Activated T-cell treated with anti-CD3 and anti-CD28 coated beads for 4 hours (primary cell): Measurements from ENCODE around the gene KMO.

Experiments
- DNase-seq: peaks from one replicate; pipeline ENCODE4 v3.0.0-alpha.2; 2020

KMO gene

DNA sequence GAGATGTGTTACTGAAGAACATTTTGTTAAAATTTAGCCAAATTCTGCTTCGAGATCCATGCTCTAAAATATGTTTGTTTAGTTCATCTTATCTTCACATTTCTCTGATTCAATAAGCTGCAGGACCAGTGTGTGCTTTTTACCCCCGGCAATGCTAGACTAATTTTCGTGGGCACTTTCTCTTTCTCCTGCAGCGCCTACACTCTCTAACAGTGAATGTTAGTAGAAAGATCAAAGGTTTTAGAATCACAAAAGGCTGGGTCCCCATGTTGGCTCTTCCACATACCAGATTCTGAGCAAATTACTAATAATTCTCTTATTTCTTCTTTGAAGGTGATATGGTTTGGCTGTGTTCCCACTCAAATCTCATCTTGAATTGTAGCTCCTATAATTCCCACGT, 99.5 kb downstream of the KMO start:
- DNase-seq = no peak

DNA sequence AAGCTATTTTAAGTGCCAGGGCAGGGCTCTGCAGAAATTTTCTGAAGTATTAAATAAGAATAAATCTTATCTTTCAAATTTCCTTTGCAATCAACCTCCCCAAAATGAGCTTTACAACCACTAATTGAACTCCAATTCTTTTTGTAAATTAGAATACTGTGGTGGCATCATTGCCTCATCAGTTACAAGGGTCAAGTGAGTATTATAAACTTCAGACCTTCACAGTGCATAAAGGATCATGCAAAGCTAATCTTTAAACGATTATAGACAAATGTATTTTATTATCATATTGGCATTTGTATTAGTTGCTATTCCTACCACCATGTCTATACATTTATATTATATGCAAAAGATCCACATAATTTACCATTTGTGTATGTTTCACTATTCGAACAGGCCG, 100.8 kb downstream of the KMO start:
- DNase-seq = no peak

DNA sequence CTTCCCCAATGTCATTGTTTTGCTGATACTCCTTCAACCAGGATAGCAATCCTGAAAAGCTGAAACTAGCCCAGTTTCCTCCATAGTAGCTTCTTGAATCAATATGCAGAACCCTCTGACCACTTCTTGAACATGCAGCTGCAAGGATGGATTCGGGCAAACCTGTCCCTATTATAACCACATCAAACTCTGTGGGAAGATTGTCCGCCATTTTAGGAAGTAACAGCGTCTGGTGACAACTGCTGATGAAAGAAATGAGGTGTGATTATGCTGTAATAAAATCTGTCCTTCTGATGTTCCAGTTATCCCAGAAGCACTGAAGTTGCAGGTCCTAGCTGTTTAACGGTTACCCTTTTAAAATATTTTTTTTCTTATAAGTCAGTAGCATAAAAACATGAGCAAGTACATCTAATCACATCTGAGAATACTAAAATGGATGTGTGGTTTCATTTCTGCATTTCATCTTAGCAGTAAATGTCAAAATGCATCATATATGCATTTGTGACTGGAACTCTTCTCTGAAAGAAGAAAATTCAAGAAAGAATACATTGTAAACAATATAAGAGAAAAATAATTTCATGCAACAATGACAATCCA, 103.5 kb downstream of the KMO start:
- DNase-seq = no peak

DNA sequence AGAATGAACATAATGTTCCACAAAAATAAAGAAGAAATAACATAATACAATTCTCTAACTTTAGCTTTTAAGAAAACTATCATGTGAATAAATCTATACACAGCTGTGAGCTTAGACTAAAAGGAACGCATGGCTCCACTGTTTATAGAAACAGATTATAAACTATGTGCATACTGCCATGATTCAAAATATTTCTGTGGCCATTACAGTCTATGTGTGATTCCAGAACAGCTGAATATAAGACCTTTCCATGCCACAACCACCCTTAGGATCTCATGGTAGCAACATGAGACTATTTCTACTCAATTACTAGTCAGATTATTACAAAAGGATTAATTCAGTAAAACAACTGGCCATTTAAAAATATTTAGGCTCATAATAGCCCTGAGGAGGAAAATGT, 104.1 kb downstream of the KMO start:
- no peak for DNase-seq

DNA sequence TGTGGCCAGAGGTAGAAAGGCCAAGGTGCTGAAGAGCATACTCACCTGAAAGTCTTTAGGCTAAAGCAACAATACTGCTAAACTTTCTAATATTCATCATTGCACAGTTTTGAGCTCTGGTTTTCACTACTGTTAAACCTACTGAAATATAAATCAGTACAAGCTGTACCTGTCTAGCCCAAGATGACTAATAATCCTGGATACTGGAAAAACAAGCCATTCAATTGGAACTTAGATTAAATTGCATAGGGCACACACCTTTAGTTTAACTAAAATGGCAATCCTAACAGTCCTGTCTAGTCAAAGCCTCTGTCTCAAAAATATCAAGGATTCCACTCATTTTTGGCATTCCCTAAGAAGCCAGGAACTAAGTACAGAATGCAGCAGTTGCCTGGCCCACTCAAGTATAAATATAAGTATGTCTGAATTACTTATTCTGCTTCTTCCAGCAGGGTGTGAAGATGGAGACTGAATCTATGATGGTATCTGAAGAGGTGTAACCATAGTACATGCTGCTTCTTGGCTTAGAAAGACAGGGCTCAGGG, 104.9 kb downstream of the KMO start:
- DNase-seq = no peak

DNA sequence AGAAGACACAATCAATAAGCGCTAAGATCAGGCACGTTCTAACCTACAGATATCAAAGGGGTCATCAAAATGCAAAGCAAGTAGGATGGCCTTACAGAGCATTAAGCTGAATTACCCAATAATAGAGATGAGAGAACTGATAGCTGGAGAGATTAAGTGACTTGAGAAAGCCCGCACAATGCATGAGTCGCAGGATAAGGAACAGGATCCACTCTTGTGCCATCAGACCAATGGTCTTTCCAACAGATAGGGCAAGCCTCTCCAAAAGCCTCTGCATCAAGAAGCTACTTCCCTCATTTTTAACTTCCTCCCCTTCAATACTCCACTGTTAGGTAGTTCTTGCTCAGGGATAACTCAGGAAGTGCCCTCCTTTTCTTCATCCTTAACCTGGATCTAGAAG, 105.4 kb downstream of the KMO start:
- no peak for DNase-seq

DNA sequence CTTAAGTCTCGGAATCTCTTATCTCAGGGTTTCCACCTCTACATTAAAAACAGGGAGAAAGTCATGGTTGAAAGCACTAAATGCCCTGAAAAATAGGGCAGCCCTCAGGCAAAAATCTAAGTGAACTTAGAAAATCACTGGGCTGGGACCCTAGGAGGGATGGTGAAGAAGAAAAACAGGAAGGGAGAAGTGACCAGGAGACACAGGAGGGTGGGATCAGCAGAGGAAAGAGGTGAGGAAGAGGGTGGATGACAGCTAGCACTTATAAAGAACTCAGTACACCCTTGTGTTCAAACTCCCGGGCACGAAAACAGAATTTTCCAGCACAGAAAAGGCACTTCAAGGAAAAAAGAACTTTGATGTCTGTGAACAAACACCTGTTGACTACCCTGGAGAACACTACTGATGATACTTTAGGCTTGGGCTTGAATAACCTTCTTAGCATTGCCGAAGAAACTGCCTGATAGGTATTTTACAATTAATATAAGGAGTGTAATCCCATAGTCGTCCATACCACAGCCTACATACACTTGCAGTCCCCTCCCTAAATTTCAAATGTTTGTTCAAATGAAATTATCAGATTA, 106.0 kb downstream of the KMO start:
- no peak for DNase-seq

DNA sequence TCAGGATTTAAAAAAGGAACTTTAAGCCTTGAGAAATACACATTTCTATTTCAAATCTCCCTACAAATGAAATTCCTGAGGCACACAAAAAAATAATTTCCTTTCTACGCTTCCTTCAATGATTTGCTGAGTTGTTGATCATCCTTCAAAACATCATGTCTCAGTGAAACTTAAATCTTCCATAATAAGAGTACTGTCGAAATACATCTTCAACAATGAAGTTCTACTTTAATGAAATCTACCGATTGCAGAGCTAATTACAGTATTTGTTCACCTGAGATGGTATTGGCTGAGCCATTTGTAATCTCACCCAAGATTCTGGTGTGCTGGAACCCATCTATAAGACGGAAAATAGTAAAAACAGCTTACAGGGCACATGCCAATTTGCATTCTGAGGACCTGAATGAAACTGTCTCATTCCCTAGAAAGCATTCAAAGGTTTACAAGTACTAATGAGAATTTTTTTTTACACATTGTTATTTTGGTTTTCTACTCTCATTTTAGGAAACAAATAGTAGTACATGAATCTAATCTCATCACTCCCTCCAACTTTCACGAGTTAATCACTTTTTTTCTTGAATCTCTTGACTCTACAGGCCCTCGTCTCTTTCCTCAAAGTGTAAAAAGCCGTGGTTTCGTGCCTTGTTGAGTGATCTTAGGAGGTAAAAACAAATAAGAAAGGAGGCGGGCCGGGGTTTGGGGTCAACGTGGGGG, 106.9 kb downstream of the KMO start:
- no peak for DNase-seq

DNA sequence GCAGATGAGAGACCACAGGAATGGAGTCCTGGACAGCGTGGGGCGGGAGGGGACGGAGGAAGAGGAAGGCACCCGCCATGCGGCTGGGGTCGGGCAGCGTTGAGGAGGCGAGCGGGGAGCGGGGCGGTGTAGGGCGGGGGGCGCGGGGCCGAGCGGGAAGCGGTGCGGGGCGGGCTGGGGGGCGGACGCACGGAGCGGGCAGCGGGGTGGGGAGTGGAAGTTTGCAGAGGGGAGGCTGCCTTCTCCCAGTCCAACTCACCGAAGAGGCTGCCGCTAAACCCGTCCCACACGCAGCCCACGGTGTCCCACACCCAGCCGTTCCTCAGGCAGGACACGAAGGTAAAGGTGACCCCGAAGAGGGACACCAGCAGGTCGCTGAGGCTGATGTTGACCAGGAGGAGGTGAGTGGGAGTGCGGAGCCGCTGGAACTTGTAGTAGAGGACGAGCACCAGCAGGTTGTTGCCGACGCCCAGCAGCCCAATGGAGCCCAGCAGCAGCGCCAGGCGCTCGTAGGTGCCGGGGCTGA, 107.5 kb downstream of the KMO start:
- peak; percentile 6 for DNase-seq

DNA sequence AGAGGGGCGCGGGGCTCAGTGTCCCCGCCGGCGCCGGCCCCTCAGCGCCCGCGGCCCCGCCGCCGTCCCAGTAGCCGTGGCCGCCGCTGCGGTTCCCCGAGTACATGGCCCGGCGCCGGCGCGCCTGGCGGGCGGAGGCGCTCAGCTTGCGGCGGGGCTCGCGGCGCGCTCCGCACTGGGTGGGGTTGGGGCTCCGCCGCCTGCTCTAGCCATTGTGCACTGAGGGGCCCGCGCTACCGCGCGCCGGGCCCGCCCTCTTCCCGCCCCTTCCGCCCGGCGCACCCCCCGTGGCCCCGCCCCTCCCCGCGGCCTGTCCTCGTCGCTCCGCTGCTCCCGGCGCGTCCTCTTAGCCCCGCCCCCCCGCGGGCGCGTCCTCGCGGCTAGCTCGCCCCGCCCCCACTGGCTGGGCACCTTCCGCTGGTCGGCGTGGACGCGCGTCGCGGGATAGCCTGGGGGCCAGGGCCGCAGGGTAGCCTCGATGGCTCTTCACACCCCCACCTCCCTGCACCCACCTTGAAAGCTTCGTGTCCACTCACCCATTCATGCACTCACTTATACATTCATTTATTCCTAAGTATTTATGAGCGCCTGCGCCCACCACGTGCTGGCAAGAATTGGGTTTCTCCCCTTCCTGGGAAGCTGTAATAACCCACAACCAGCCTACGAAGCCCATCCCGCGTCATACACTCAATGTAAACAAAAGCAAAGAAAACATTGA, 108.1 kb downstream of the KMO start, which contains the start of the genes CHML and OPN3:
CHML (minus strand) TSS at position 221 of the 718 bp plus-strand sequence. CDS start 4,603 bp downstream, outside the sequence.
OPN3 (minus strand) TSS at position 221 of the 718 bp plus-strand sequence; CDS start at position 106, 115 bp downstream.
- DNase-seq = peak; percentile 88

DNA sequence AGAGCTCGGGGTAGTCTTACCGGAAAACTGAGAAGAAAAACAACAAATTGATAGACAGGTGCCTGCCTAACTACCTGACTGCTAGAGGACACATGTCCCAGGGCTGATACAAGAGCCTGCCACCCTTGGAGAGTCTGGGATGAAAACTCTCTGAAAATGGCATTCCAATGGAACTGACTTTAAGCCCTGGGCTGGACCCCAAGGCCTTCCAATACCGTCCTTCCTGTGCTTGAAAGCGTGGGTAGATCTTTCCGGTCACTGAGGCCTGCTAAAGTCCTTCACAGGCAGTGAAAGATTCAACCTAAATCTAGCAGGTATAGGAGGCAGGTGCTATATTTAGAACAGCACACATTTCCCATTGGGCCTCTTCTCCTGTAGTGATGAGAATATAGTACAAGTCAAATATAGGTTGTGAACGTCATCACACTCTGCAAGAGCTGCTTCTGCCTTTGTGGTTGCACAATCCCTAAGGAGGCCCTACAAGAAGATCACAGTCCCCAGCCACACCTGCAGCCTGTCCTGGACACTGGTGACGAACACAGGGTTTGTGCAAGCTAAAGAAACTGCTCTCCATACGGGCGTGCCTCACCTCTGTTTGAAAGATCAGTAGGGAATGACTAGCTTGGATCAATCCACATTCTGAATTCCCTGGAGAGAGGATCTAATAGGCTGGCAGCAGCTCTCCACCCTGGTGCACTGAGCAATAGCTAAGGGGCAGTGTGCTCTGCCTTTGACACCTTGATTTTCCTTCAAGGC, 108.9 kb downstream of the KMO start:
- no peak for DNase-seq

DNA sequence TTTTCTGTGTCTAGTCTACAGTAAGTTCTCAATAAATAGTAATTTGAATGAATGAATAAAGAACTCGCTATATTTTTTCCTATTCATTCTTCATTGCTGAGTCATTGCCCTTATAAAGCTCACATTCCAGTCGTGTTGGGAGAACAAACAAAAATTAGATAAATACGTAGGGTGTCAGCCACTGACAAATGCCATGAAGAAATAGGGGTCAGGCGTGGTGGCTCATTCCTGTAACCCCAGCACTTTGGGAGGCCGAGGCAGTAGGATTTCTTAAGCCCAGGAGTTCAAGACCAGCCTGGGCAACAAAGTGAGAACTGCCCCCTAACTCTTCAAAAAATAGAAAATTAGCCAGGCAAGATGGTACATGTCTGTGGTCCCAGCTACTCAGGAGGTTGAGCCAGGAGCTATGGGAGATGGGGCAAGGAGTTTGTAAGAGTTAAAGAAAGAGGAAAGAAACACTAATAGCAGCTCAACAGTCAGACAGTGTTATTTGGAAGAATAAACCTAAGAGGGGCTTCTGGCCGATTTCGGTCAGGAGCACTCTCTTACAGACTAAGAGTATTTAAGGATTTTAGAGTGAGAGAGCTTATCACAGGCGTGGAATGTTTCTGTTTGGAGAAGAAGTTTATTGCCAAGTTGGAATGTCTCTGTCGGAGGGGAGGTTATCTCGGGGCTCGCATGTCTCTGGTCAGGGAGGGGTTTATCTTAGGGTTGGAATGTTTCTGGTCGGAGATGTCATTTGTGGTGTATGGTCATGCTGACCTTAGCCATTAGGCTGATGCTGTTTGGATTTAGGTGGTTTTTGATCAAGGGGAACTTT, 109.8 kb downstream of the KMO start:
- DNase-seq = no peak

DNA sequence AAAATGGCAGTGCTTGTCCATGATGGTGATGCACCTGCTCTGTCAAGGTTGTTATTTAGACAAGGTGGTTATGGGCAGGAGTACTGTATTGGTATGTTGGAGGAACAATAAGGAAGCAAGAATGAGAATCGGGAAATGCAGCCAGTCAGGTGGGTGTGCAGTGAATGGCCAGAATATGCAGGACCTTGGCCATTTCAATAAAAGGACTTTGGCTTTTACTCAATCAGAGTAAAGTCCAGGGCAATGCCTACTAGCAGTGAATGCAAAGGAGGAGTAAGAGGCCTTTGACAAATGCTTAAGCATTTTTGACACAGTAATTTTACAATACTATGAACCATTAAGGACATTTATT, 110.4 kb downstream of the KMO start:
- no peak for DNase-seq

DNA sequence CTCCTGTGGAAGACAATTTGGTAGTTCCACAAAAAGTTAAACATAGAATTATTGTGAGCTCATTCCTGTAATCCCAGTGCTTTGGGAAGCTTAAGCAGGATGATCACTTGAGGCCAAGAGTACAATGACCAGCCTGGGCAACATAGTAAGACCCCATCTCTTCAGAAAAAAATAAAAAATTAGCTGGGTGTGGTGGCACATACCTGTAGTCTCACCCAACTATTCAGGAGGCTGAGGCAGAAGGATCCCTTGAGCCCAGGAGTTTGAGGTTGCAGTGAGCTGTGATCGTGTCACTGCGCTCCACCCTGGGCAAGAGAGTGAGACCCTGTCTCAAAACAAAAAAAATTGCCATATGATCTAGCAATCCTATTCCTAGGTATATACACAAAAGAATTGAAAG, 112.1 kb downstream of the KMO start:
- DNase-seq = no peak

DNA sequence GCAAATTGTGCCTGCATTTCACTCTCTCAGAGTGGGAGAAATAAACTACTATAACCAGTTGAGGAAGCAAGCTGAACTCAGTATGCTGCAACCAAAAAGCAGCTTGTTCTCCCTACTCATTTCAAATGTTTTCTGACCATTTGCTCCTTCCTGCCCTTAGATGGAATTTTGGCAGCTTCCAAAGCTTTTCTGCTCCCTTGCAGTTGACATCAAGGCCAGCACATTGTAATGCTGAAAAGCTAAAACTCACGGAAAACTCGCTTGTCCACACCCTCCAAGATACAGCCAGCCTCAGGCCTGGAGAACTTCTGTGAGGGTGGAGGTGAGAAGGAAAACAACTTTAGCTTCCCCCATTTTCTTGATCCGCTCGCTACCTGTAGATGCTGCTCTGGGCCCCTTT, 113.0 kb downstream of the KMO start:
- DNase-seq = no peak
